ENCODE measurements around the gene DLST.

DLST gene

DNA sequence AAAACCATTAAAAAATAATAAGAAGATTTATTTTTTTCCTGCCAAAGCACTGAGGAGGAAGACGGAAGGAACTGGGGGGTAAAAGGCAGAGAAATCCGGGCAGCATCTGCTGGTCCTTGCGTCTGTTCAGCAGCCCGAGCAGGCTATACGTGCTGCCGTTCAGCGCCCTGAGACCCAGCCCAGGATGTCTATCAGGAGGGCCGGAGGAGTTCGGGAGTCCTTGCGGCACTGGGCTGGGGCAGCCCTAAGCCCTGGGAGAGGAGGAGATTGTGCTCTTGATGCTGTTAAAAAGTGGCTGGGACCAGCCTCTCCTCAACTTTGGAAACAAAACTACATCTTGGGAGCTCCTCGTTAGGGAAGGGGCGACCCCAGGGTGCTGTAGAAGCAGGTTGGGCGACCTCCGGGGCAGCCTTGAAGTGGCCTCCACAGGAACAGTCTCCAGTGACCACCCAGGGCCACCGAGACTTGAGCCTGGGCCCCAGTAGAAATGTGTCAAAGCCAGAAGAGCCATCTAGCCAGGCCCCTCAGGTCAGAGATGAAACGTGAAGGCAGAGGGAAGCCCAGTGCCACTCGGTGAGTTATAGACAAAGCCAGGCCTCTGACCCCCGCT is 59.3 kb downstream of the DLST start:
- no peak for DNase-seq (ENCODE audit: low spot score)

- DNase-seq (ENCODE audit: low spot score), result peak; percentile 80
These were observed 60.0 kb downstream of the DLST start for GRCh38 chr14:74941676-74942097.

GRCh38 chr14:74942181-74942580 is 60.5 kb downstream of the DLST start:
- no peak for DNase-seq (ENCODE audit: low spot score)

DNA sequence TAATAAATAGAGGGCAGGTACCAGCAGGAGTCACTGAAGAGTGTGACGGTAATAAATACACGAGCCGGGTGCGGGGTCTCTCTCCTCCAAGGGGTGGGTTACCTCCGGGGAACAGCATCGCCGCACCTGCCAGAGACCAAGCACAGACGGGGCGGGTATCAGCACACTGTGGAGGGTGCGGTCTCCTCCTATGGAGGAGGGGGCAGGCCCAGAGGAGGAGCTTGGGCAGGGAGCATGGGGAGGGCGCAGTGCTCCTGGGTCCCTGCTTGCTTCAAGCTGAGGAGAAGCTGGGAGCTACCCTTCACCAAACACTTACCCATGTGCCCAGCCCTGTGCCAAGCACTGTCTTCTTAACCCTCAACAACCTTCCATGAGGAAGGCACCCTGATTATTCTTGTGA is 60.9 kb downstream of the DLST start:
- DNase-seq (ENCODE audit: low spot score), result no peak

GRCh38 chr14:74945261-74945851 is 63.6 kb downstream of the DLST start:
- DNase-seq (ENCODE audit: low spot score), result no peak

DNA sequence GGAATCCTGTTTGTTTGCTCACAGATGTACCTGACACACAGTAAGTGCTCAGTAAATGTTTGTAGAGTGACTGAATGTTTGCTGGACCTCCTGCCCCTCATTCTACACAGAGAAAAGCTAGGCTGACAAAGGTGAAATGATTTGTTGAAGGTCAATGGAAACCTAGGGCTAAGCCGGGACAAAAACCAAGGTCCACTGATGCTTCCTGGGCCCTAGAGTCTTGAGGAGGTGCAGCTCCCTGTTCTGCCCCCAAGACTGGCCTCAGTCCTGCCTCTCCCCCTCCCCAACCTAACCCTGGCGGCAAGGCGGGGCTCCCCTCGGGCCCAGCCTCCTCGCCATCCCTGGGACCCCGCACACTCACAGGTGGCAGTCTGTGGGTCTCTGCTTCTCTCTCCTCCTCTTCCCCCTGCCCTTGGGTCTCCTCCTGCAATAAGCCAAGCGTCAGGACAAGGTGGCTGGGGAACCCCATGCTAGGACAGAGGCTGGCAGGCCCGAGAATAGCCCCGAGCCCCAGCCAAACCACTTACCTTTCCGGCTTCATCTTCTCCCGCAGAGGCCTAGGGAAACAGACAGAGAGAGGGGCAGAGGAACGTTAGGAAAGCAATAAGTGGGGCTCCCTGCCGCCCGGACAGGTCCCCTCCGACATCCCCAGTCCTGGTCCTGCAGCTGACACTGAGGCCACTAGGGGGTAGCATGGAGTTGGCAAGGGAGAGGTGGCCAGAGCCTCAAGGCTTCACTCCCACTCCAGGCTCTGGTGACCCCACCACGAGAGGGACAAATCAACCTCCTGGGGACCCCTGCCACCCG is 64.3 kb downstream of the DLST start:
- peak; percentile 92 for DNase-seq (ENCODE audit: low spot score)

DNA sequence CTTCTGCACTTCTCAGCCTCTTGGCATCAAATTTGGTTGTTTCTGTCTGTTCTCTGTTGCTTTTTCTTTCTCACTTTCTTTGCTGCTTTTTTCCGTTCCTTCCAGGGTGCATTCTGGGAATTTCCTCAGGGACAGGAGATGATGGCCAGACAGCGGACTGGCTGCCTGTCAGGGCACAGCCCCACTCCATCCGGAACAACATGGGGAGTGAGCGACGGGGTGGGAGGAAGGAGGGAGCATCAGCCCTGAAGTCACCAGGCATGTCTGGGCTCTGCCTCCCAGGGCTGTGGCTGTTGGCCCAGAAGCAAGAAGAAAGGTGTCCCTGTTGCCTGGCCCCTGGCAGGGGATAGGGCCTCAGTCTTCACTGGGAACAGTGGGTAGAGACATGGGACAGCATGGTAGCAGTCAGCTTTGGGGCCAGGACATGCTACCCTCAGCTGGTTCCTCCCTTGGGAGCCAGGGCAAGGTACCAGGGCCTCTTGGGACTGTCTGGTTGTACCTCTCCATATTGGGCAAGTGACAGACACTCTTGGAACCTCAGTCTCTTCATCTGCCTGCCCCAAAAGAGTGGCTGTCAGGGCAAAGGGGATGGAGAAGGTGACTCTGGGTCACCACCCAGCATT is 65.1 kb downstream of the DLST start:
- no peak for DNase-seq (ENCODE audit: low spot score)

DNA sequence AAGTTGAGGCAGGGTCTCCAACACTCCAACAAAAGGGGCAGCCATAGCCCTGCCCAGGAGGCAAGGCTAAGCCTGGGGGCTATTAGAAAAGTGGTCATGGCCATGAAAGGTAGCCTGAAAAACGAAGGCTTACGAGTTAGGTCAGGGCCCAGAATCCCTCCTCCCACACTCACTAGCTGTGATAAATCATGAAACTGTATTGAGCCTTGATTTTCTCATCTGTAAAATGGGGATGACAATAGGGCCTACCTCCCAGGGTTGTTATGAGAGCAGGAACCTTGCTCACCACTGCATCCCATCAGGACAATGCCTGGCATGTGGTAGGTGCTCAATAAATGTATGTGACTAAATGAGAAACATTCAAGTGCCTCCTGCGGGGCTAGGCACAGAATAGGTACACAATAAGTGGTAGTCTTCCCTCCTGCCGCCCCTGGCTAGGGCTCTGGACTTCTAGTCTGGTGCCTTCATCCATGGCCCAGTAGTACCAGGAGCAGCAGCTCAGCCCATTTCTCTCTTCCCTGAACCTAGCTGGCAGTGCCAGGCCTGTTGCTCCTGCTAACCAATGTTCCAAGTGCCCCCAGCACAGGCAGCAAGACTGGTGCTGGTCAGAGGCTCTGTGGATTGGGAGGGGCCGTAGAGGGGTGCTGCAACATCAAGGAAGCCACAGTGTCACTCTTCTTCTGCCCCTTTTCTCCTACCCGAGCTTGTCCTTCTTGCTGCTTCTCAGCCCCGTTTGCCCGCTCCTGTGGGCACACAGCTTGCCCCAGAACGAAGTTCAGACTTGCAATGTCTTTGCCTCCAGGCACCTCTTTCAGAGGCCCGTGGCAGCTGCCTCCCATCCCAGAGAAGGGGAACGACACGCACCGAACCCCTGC is 65.9 kb downstream of the DLST start:
- no peak for DNase-seq (ENCODE audit: low spot score)

DNA sequence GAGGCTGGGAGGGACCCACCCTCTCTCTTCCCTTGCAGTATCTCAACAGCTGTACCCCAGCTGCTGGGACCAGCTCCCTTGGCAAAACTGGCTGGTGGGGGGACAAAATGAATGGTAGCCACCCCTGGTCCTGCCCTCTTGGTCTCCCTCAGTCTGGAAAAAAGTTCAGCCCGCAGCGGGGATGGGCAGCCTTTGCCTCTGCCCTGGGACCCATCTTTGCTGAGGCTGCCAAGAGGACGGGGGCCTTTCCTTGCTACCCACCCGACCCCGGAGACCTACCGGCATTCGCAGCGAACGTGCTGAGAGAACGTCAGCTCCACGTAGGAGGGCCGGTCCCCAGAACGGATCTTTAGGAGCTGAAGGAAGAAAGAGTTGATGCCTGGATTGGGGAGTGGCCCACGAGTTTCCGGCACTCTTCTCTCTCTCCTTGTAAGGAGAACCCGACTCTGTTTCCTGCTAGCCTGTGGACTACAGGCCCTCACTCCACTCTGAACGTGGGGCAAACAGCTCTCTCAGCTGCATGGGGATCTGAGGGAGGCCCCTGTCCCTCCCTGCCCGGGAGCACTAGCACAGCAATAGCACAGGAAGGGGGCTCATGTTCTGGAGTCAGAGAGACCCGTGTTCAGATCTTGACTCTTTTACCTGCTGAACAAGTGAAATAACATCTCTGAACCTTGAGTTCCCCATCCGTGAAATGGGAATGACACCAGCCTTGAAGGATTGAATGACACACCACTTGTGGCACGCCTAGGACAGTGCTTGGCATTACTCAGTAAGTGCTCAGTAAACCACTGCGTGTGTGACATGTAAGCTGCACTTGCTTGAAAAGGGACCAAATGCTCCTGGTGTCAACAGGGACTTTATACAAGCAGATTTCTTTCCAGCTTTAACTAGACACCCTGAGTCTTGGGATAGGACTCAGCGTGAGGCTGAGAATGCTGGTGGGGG is 66.8 kb downstream of the DLST start:
- no peak for DNase-seq (ENCODE audit: low spot score)

DNA sequence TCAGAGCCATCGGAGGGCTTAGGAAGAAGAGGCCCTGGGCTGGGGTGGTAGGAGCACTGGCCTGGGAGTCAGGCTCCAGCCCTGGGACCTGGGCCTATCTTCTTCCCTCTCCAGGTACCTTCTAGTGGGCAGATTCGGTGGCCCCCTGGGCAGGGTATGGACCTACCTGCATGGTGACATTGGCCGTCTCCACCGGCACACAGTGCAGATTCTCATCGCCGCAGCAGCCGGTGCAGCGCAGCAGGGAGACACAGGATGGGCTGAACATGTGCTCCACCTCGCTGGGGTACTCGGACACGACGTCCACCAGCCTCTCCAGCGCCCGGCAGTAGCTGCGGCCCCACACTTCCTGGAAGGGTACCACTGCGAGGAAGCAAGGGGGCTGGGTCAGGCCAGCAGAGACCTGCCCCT is 67.5 kb downstream of the DLST start:
- no peak for DNase-seq (ENCODE audit: low spot score)

DNA sequence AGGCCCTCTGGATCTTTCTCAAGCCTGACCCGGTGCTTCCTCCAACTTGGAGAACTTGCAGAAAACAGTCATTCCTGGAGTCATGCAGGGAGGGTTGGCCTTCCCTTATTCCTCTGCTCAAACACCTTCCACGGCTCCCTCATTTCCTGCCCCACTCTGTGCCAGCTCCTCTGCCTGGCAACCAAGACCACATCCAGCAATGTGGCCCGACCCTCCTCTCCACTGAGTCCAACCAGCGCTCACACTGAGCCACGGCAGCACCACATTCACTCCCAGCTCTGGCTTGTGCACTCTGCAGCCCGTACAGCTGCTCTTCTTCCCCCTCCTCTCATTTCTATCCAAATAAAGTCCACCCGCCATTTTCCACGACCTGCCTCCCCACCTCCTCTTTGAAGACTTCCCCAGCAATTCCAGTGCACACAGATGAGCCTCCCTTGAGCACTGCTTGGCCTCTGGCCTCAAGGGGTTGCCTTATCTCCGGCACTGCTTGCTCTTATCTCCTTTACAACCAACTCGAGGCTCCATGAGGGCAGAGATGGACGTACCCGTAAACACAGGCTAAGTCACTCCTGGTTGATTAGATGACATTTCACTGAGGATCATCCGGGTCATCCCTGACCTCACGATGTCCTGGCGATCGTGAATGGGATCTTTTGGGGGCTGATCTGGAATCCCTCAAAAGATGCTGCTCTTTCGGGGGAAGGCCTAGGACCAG is 68.3 kb downstream of the DLST start:
- DNase-seq (ENCODE audit: low spot score), result no peak

DNA sequence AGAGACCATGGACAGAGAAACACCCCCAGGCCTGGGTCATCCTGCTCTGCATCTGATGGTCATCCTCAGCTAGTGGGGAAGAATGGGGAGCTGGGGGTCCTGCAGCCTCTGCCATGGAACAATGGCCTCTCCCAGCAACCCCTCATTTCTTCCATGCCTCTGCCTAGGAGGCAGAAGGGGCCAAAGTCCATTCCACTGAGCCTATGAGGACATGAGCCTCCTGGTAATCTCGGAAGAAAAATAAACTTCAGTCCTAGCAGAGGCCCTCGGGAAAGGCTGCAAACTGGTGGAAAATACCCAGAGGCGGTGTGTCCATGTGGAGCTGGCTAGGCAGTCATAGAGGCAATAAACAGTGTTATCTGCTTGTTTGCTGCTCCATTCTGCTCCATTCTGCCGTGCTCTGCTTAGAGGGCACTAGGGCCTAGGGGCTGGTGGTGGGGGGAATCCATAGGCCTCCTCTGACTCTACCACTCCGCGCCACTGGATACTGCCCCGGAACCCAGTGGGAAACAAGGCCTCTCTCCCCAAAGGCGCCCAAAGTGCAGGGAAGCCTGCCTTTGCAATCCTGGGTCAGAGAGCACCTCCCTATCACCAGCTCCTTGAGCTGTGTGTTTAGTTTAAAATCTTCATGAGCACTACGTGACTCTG is 69.2 kb downstream of the DLST start:
- no peak for DNase-seq (ENCODE audit: low spot score)

GRCh38 chr14:74951443-74952179 is 69.9 kb downstream of the DLST start:
- DNase-seq (ENCODE audit: low spot score), result no peak

DNA sequence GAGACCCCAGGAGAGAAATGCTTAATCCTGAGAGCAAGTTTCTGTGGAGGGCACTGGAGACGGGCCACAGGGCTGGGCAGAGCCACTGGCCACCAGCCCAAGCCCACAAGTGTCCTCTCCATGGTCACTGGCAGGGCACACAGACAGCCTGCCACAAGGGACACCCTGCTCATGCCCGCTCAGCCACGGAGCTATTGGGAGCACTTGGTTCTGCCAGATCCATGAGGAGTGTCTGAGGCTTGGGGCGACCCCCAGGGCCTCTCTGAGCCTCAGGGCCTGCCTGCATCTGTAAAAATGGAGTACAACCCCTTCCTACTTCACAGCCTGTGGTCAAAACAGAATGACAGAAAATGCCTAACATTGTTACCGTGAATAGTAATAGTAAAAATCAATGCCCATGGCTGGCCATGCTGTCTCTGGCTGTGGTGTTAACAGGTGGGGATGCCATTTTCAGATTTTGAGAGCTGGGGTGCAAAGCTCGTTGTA is 70.5 kb downstream of the DLST start:
- no peak for DNase-seq (ENCODE audit: low spot score)

- DNase-seq (ENCODE audit: low spot score), result no peak
These were observed 71.2 kb downstream of the DLST start for GRCh38 chr14:74952697-74953484.

Data from hepatic stellate cell (primary cell).